ENCODE results near the gene STARD7. TPM values are rescaled to one million over a fixed set of nuclear protein-coding genes. Genes with fewer than 3 reads are reported as not detected.
A peak's percentile ranks its signal among the peaks of the same experiment; 100 is the strongest.

The STARD7 gene
- total and polyA plus RNA-seq, 7 donors, result 111 to 472 (median 184) TPM

GRCh38 chr2:96156926-96157648 is 51.5 kb downstream of the STARD7 start:
- Histone ChIP-seq H3K27me3 (ENCODE audit: insufficient read depth in 3 of 3, low read length in 2 of 3) (no peaks in the 10 kb centered on the region), H3K4me1 (no peaks in the 10 kb centered on the region), H3K36me3 (ENCODE audit: insufficient read depth in 1 of 2, low read depth in 1 of 2) (no peaks in the 10 kb centered on the region), H3K4me3 (no peak overlapping the region), H3K9me3 (no peaks in the 10 kb centered on the region), H3K27ac (no peak overlapping the region)
- DNase-seq, result peak in 1 of 2 donors; percentile 42
- 89 to 97% (median 91%) methylated on average over 5 of the region's 5 CpGs for WGBS, 3 donors
- ATAC-seq, result no peak
- TF ChIP-seq, protein P1, sequence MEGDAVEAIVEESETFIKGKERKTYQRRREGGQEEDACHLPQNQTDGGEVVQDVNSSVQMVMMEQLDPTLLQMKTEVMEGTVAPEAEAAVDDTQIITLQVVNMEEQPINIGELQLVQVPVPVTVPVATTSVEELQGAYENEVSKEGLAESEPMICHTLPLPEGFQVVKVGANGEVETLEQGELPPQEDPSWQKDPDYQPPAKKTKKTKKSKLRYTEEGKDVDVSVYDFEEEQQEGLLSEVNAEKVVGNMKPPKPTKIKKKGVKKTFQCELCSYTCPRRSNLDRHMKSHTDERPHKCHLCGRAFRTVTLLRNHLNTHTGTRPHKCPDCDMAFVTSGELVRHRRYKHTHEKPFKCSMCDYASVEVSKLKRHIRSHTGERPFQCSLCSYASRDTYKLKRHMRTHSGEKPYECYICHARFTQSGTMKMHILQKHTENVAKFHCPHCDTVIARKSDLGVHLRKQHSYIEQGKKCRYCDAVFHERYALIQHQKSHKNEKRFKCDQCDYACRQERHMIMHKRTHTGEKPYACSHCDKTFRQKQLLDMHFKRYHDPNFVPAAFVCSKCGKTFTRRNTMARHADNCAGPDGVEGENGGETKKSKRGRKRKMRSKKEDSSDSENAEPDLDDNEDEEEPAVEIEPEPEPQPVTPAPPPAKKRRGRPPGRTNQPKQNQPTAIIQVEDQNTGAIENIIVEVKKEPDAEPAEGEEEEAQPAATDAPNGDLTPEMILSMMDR (IDR thresholded peaks at IDR 0.05), result no peak
- intact Hi-C loops (cut with DNase I), result no loop called here

GRCh38 chr2:96156011-96156820 is 52.4 kb downstream of the STARD7 start:
- peak in 1 of 2 donors; percentile 45 for DNase-seq
- TF ChIP-seq, protein P1 (IDR thresholded peaks at IDR 0.05), result no peak
- H3K27ac ChIP-seq, result no peak overlapping the region
- no peaks in the 10 kb centered on the region for H3K27me3 ChIP-seq (ENCODE audit: insufficient read depth in 3 of 3, low read length in 2 of 3)
- 84 to 87% (median 85%) methylated on average over 10 of the region's 10 CpGs for WGBS, 3 donors
- H3K36me3 ChIP-seq (ENCODE audit: insufficient read depth in 1 of 2, low read depth in 1 of 2), result no peaks in the 10 kb centered on the region
- H3K4me1 ChIP-seq, result no peaks in the 10 kb centered on the region
- ATAC-seq, result no peak
- H3K9me3 ChIP-seq, result no peaks in the 10 kb centered on the region
- intact Hi-C loops (cut with DNase I), result no loop called here
- no peak overlapping the region for H3K4me3 ChIP-seq

DNA sequence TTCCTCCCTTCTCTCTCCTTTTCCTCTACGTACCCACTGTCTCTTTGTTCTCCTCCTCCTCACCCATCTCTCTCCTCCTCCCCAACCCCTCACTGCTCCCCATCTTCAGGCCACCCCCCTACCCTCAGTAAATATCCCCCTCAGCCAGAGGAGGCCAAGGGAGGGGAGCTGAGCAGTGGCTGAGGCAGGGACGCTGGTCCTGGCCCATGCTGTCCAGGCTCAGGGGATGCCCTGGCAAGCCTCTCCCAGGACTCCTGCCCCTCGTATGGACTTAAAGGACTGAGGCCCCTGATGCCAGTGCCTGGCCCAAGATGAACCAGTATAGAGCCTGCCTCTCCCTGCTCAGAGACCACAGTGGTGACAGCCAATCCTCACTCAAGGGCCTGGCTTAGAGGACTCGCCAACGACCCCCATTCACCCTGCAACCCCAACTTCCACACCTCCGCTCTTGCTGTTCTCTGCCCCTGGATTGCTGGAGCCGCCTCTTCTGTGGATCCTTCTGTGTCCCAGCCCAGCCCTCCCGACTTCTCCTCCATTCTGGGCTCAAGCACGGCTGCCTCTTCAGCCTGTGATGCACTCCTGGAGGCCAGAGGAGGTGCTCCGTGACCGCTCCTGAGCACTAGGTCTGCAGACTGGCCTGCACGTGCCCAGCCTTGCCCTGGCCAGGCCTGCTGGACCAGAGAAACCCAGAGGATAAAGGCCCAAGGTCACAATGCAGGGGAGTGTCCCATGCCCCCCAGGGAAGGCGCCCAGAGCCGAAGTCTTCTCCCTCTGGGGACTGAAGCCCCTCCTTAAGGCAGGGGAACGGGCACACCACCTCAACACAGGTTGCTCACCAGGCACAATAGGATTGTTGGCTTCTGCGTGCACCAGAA is 53.9 kb downstream of the STARD7 start:
- Histone ChIP-seq H3K4me1 (no peaks in the 10 kb centered on the region), H3K4me3 (no peak overlapping the region), H3K27me3 (ENCODE audit: insufficient read depth in 3 of 3, low read length in 2 of 3) (no peaks in the 10 kb centered on the region), H3K27ac (no peak overlapping the region), H3K9me3 (no peaks in the 10 kb centered on the region), H3K36me3 (ENCODE audit: insufficient read depth in 1 of 2, low read depth in 1 of 2) (no peaks in the 10 kb centered on the region)
- WGBS, 3 donors, result 84 to 95% (median 87%) methylated on average over 15 to 16 of the region's 16 CpGs
- TF ChIP-seq, protein P1 (IDR thresholded peaks at IDR 0.05), result no peak
- ATAC-seq, result no peak
- DNase-seq, result no peak
- intact Hi-C loops (cut with DNase I), result no loop called here

GRCh38 chr2:96153991-96154431 is 54.6 kb downstream of the STARD7 start:
- Histone ChIP-seq H3K4me1 (no peaks in the 10 kb centered on the region), H3K27me3 (ENCODE audit: insufficient read depth in 3 of 3, low read length in 2 of 3) (no peaks in the 10 kb centered on the region), H3K9me3 (no peaks in the 10 kb centered on the region), H3K27ac (no peak overlapping the region), H3K36me3 (ENCODE audit: insufficient read depth in 1 of 2, low read depth in 1 of 2) (no peaks in the 10 kb centered on the region), H3K4me3 (no peak overlapping the region)
- ATAC-seq, result peak in 1 of 4 donors; percentile 17
- intact Hi-C loops (cut with DNase I), result no loop called here
- WGBS, 3 donors, result 80 to 84% (median 83%) methylated on average over 3 to 7 of the region's 7 CpGs
- no peak for DNase-seq
- TF ChIP-seq, protein P1 (IDR thresholded peaks at IDR 0.05), result no peak

Data from psoas muscle (tissue), 8 donors.